C4-2B (cell line): ENCODE measurements around the gene GYPC.

Experiments used
- CTCF ChIP-seq: fragments of 450-650 bp; conservative IDR thresholded peaks from 2 replicates; pipeline ENCODE4 v1.5.1; 2017; ENCODE audit warnings: mild to moderate bottlenecking
- ZFX ChIP-seq: fragments of 450-650 bp; IDR thresholded peaks from 2 replicates; pipeline ENCODE4 v1.6.1; 2017

GRCh38 chr2:126659562-126660467 lies 3.9 kb downstream of the GYPC start:
- no peak for TF ChIP-seq CTCF
- no peak for TF ChIP-seq ZFX
